T-helper 1 cell treated with Interleukin-12 subunit alpha and Interleukin-12 subunit beta and Interleukin-4 antibody, amounts not matched to agents 30 μg/mL and 1 μg/mL, for 36 hours (primary cell): ENCODE data around the gene ZMIZ1.

ENCODE experiments used
- H3K27ac Mint-ChIP-seq: one replicate; pipeline ENCODE4 v1.8.0; 2021; ENCODE audit warnings: mild to moderate bottlenecking, mixed read lengths
- H3K27me3 Mint-ChIP-seq: one replicate; pipeline ENCODE4 v1.8.0; 2021; ENCODE audit warnings: low read depth, mixed read lengths
- H3K36me3 Mint-ChIP-seq: one replicate; pipeline ENCODE4 v1.8.0; 2021; ENCODE audit warnings: low read depth, mixed read lengths
- H3K4me1 Mint-ChIP-seq: one replicate; pipeline ENCODE4 v1.8.0; 2021; ENCODE audit warnings: low read depth, mixed read lengths
- H3K4me3 Mint-ChIP-seq: one replicate; pipeline ENCODE4 v1.8.0; 2021; ENCODE audit warnings: mild to moderate bottlenecking, moderate library complexity, mixed read lengths
- H3K9me3 Mint-ChIP-seq: one replicate; pipeline ENCODE4 v1.8.0; 2021; ENCODE audit warnings: mixed read lengths

The ZMIZ1 gene

GRCh38 chr10:79176949-79177602 is 108.3 kb downstream of the ZMIZ1 start:
- H3K9me3 Mint-ChIP-seq = no peaks in the 10 kb centered on the region
- no peaks in the 10 kb centered on the region for H3K4me1 Mint-ChIP-seq
- no peak overlapping the region for H3K4me3 Mint-ChIP-seq
- H3K27me3 Mint-ChIP-seq = no peaks in the 10 kb centered on the region
- no peak overlapping the region for H3K27ac Mint-ChIP-seq
- H3K36me3 Mint-ChIP-seq = no peaks in the 10 kb centered on the region

GRCh38 chr10:79178070-79178576 is 109.4 kb downstream of the ZMIZ1 start:
- no peak overlapping the region for H3K27ac Mint-ChIP-seq
- no peaks in the 10 kb centered on the region for H3K4me1 Mint-ChIP-seq
- no peak overlapping the region for H3K4me3 Mint-ChIP-seq
- H3K27me3 Mint-ChIP-seq = no peaks in the 10 kb centered on the region
- H3K36me3 Mint-ChIP-seq = no peaks in the 10 kb centered on the region
- no peaks in the 10 kb centered on the region for H3K9me3 Mint-ChIP-seq

GRCh38 chr10:79178614-79179163 is 109.9 kb downstream of the ZMIZ1 start:
- no peaks in the 10 kb centered on the region for H3K9me3 Mint-ChIP-seq
- H3K27me3 Mint-ChIP-seq = no peaks in the 10 kb centered on the region
- no peaks in the 10 kb centered on the region for H3K36me3 Mint-ChIP-seq
- peaks cover 2% of the 10 kb centered on the region for H3K4me1 Mint-ChIP-seq
- no peak overlapping the region for H3K4me3 Mint-ChIP-seq
- no peak overlapping the region for H3K27ac Mint-ChIP-seq

- H3K9me3 Mint-ChIP-seq = no peaks in the 10 kb centered on the region
- H3K27me3 Mint-ChIP-seq = no peaks in the 10 kb centered on the region
- peaks cover 2% of the 10 kb centered on the region for H3K4me1 Mint-ChIP-seq
- H3K4me3 Mint-ChIP-seq = no peak overlapping the region
- H3K27ac Mint-ChIP-seq = no peak overlapping the region
- H3K36me3 Mint-ChIP-seq = no peaks in the 10 kb centered on the region
Observed at GRCh38 chr10:79179164-79179956, 110.6 kb downstream of the ZMIZ1 start.

GRCh38 chr10:79179957-79180309 is 111.2 kb downstream of the ZMIZ1 start:
- H3K4me3 Mint-ChIP-seq = no peak overlapping the region
- H3K27ac Mint-ChIP-seq = no peak overlapping the region
- no peaks in the 10 kb centered on the region for H3K27me3 Mint-ChIP-seq

GRCh38 chr10:79180414-79181221 is 111.9 kb downstream of the ZMIZ1 start:
- Mint-ChIP-seq H3K4me1 (peaks cover 2% of the 10 kb centered on the region), H3K27me3 (no peaks in the 10 kb centered on the region), H3K4me3 (no peak overlapping the region), H3K36me3 (no peaks in the 10 kb centered on the region), H3K9me3 (no peaks in the 10 kb centered on the region), H3K27ac (no peak overlapping the region)

More at GRCh38 chr10:79179957-79180309, 111.2 kb downstream of the ZMIZ1 start:
- no peaks in the 10 kb centered on the region for H3K36me3 Mint-ChIP-seq
- H3K9me3 Mint-ChIP-seq = no peaks in the 10 kb centered on the region
- peaks cover 2% of the 10 kb centered on the region for H3K4me1 Mint-ChIP-seq

GRCh38 chr10:79181227-79181626 is 112.5 kb downstream of the ZMIZ1 start:
- no peak overlapping the region for H3K27ac Mint-ChIP-seq
- no peaks in the 10 kb centered on the region for H3K9me3 Mint-ChIP-seq
- no peak overlapping the region for H3K4me3 Mint-ChIP-seq
- no peaks in the 10 kb centered on the region for H3K36me3 Mint-ChIP-seq
- H3K27me3 Mint-ChIP-seq = no peaks in the 10 kb centered on the region
- H3K4me1 Mint-ChIP-seq = peaks cover 2% of the 10 kb centered on the region

GRCh38 chr10:79181698-79182521 is 113.1 kb downstream of the ZMIZ1 start:
- Mint-ChIP-seq H3K4me3 (no peak overlapping the region), H3K9me3 (no peaks in the 10 kb centered on the region), H3K4me1 (peaks cover 2% of the 10 kb centered on the region), H3K36me3 (no peaks in the 10 kb centered on the region), H3K27me3 (no peaks in the 10 kb centered on the region), H3K27ac (no peak overlapping the region)

- Mint-ChIP-seq H3K4me3 (no peak overlapping the region), H3K27ac (no peak overlapping the region), H3K27me3 (no peaks in the 10 kb centered on the region), H3K9me3 (no peaks in the 10 kb centered on the region), H3K36me3 (no peaks in the 10 kb centered on the region), H3K4me1 (peaks cover 2% of the 10 kb centered on the region)
Observed at GRCh38 chr10:79182781-79183467, 114.2 kb downstream of the ZMIZ1 start.

- no peaks in the 10 kb centered on the region for H3K27me3 Mint-ChIP-seq
- no peak overlapping the region for H3K27ac Mint-ChIP-seq
- no peak overlapping the region for H3K4me3 Mint-ChIP-seq
- H3K36me3 Mint-ChIP-seq = no peaks in the 10 kb centered on the region
- peaks cover 2% of the 10 kb centered on the region for H3K4me1 Mint-ChIP-seq
- no peaks in the 10 kb centered on the region for H3K9me3 Mint-ChIP-seq
Observed at GRCh38 chr10:79183468-79183865, 114.7 kb downstream of the ZMIZ1 start.

GRCh38 chr10:79184145-79184625 is 115.4 kb downstream of the ZMIZ1 start:
- no peaks in the 10 kb centered on the region for H3K9me3 Mint-ChIP-seq
- no peaks in the 10 kb centered on the region for H3K27me3 Mint-ChIP-seq
- H3K4me1 Mint-ChIP-seq = peaks cover 2% of the 10 kb centered on the region
- no peak overlapping the region for H3K4me3 Mint-ChIP-seq
- no peak overlapping the region for H3K27ac Mint-ChIP-seq
- no peaks in the 10 kb centered on the region for H3K36me3 Mint-ChIP-seq

GRCh38 chr10:79184657-79185056 is 115.9 kb downstream of the ZMIZ1 start:
- Mint-ChIP-seq H3K36me3 (no peaks in the 10 kb centered on the region), H3K27ac (no peak overlapping the region), H3K4me1 (peaks cover 2% of the 10 kb centered on the region), H3K4me3 (no peak overlapping the region), H3K27me3 (no peaks in the 10 kb centered on the region), H3K9me3 (no peaks in the 10 kb centered on the region)

- no peaks in the 10 kb centered on the region for H3K9me3 Mint-ChIP-seq
- no peaks in the 10 kb centered on the region for H3K27me3 Mint-ChIP-seq
- no peak overlapping the region for H3K4me3 Mint-ChIP-seq
- H3K4me1 Mint-ChIP-seq = peaks cover 2% of the 10 kb centered on the region
- H3K36me3 Mint-ChIP-seq = no peaks in the 10 kb centered on the region
- H3K27ac Mint-ChIP-seq = no peak overlapping the region
Observed at GRCh38 chr10:79185067-79185774, 116.5 kb downstream of the ZMIZ1 start.
